ENCODE results near the gene SP140L.

DNA sequence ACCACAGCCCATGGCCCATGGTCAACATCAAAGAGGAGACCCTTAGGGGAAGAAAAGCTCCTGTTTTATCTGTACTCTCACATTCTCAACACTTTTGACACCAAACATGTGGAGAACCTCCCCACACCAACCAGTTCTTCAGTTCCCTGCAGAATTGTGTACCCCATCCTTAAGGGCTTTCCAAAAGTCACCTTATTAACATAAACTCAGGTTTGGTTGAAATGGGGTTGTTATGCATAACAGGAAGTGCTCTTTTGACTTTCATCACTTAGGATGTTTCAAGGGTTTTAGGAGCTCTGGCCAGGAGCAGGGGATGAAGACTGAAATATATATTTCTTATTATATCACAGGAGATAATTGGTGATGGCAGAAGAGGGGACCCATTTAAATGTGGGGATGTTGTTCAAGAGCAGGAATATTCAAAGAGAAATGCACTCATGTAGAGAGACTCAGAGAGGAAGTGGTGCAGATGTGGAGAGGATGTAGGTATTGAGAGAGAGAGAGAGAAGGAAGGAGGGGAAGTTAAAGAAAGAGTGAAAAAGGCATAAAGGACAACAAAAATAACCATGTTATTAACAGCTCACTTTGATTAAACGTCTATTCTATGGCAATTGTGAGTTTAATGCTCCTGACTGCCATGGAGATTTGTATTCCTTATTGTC lies 35.2 kb downstream of the SP140L start:
- TF ChIP-seq POLR2A (IDR thresholded peaks at IDR 0.05), result no peak
- TF ChIP-seq, protein P1, sequence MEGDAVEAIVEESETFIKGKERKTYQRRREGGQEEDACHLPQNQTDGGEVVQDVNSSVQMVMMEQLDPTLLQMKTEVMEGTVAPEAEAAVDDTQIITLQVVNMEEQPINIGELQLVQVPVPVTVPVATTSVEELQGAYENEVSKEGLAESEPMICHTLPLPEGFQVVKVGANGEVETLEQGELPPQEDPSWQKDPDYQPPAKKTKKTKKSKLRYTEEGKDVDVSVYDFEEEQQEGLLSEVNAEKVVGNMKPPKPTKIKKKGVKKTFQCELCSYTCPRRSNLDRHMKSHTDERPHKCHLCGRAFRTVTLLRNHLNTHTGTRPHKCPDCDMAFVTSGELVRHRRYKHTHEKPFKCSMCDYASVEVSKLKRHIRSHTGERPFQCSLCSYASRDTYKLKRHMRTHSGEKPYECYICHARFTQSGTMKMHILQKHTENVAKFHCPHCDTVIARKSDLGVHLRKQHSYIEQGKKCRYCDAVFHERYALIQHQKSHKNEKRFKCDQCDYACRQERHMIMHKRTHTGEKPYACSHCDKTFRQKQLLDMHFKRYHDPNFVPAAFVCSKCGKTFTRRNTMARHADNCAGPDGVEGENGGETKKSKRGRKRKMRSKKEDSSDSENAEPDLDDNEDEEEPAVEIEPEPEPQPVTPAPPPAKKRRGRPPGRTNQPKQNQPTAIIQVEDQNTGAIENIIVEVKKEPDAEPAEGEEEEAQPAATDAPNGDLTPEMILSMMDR (IDR thresholded peaks at IDR 0.05), result no peak
